NCI-H146 treated with DMSO at 0.1 percent for 48 hours (cell line): ENCODE results near the gene SPATA21.

Experiments
- DNase-seq: peaks from one replicate; lab custom pipeline; 2025; ENCODE audit not compliant: unreplicated experiment; lab: John Stamatoyannopoulos, UW

The SPATA21 gene

DNA sequence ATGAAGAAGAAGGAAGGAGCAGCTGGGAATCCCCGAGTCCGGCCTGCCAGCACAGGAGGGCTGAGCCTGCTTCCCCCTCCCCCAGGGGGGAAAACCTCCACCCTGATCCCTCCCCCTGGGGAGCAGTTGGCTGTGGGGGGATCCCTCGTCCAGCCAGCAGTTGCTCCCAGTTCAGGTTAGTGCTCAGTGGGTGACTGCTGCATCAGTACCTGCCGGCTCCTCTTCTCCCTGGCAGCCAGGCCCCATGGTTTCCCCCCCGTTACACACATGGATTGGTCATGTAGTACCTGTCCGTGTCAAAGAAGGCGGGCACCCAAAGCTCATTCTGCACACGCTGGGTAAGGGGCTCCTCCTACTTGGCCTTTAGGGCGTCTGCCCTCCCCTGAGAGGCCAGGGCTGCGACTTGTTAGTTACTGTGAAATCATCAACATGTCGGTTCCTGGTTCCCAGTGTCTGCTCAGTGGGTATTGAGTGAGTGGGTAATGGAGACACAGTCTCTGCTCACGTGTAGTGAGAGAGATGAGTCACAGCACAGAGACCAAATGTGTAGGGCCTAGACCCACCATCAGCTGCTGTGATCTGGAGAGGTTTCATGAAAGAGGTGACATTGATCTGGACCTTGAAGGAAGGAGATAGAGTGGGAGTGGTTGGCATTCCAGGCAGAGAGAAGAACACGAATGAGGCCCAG, 14.8 kb upstream of the SPATA21 start:
- DNase-seq = no peak

DNA sequence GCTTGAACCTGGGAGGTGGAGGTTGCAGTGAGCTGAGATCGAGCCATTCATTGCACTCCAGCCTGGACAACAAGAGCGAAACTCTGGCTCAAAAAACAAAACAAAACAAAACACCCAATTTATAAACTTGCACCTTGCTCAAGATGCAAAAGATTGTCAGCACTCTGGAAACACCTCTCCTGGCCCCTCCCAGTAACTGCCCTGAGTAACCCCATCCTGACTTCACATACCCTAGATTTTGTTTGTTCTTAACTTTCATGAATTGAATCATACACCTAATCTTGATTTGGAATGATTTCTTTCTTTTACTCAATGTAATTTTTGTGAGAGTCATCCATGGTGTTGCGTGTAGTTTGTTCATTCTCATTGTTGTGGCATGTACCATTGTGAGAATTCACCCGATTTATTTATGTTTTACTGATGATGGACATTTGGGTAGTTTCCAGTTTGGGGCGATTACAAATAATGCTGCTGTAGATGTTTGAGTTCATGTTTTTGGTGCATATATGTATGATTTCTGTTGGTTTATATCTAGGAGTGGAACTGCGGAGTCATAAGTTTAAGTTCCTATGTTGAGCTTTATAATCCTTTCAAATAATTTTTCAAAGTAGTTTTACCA, 13.7 kb upstream of the SPATA21 start:
- DNase-seq = no peak

DNA sequence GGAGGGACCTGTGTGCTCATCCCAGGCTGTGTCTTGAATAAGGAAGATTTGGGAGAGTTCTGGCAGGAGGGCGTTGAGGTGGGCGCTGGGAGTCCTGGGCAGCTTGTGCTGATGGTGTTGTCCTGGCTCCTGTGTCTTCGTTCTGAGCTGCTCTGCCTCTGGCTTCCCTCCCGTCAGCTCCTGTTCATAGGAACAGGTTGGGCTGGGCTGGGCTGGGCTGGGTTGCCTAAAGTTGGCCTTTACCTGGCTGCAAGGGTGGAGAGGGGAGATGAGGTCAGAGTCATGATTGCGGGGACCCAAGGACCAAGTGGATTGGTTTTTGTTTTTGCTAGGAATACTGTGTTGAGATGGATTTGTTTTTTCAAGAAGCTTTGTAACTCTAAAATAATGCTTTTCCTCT, 12.4 kb upstream of the SPATA21 start:
- no peak for DNase-seq

- DNase-seq = no peak
Measured at GRCh38 chr1:16449065-16449464, 11.8 kb upstream of the SPATA21 start.

DNA sequence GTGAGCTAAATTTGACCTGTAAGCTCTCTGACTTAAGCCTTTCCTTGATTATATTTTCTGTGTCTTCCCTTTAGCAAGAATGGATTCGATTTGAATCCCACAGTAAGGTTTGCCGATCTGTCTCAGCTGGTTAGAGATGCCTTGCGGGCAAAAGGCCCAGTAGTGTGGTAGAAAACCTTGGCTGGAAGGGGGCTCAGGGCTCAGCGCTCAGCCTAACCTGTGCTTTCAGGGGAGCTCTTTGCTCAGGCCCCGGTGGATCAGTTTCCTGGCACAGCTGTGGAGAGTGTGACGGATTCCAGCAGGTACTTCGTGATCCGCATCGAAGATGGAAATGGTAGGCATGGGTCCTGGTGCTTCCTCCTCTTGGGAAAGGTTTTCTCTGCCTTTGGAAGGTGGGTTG, 10.4 kb upstream of the SPATA21 start:
- no peak for DNase-seq

GRCh38 chr1:16446116-16446515, 8.9 kb upstream of the SPATA21 start:
- no peak for DNase-seq

- DNase-seq = no peak
Measured at GRCh38 chr1:16445052-16445451, 7.8 kb upstream of the SPATA21 start.

GRCh38 chr1:16443975-16444770, 6.9 kb upstream of the SPATA21 start:
- no peak for DNase-seq

- no peak for DNase-seq
Measured at GRCh38 chr1:16442941-16443340, 5.7 kb upstream of the SPATA21 start.

DNA sequence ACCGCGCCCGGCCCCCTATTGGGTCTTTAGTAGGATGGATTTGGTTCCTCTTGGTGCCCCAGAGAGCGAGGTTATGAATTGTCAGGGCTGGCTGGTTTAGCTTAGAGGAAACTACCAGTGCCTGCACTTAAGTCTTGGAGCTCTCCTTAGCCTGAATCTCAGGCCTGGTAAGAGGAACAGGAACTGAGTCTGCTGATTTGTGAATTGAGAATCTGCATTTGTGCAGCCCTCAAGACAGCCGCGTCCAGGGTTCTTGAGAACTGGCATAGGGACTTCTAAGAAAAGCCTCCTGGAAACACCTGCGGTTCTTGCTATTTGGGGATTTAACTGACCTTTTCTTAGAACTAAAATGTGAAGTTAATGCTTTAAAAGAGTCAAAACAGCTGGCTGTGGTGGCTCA, 5.0 kb upstream of the SPATA21 start:
- no peak for DNase-seq

DNA sequence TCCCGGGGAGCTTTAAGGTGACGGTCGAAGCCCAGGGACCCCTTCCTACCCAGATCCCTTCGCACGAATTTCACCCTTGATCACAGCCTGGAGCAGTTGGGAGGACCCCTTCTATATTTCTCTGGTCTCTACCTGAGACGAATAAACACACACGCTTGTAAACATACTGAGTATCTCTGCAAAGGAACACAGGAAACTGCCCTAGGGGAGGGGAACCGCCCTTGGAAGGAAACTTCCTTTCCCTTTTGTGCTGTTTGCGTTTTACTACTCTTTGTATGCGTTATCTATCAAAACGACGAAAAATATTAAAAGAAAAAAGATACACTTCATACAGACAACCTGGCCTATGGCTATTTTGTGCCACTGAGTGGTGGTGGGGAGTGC, 4.0 kb upstream of the SPATA21 start:
- peak; percentile 0 for DNase-seq

GRCh38 chr1:16440470-16441281, 3.5 kb upstream of the SPATA21 start, which contains the start of gene NECAP2:
Gene NECAP2 (plus strand): TSS chr1:16440724. CDS start chr1:16440762, 38 bp downstream.
- DNase-seq = peak; percentile 75

- DNase-seq = no peak
Measured at GRCh38 chr1:16440131-16440469, 2.9 kb upstream of the SPATA21 start.

DNA sequence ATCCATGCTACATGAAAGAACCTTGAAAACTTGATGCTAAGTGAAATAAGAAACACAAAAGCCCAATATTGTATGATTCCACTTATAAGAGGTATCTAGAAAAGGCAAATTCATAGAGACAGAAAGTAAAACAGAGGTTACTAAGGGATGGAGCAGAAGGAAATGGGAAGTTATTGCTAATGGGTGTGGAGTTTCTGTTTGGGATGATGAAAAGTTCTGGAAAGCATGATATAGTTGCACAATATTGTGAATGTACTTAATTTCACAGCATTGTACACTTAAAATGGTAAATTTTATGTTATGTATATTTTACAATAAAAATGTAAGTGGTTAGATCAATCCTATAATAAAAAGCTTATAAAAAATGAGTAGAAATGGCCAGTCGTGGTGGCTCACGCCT, 1.7 kb upstream of the SPATA21 start:
- DNase-seq = no peak

DNA sequence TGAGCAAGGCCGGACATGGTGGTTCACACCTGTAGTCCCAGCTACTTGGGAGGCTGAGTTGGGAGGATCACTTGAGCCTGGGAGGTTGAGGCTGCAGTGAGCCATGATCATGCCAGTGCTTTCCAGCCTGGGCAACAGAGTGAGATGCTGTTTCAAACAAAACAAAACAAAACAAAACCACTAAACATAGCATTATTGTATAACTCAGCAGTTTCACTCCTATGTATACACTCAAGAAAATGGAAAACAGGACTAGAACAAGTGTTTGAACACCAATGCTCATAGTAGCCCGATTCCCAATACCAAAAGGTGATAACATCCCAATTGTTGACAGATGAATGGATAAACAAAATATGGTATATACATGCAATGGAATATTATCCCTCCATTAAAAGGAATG, 1.3 kb upstream of the SPATA21 start:
- no peak for DNase-seq

GRCh38 chr1:16434501-16434900, 2.7 kb downstream of the SPATA21 start:
- DNase-seq = no peak

DNA sequence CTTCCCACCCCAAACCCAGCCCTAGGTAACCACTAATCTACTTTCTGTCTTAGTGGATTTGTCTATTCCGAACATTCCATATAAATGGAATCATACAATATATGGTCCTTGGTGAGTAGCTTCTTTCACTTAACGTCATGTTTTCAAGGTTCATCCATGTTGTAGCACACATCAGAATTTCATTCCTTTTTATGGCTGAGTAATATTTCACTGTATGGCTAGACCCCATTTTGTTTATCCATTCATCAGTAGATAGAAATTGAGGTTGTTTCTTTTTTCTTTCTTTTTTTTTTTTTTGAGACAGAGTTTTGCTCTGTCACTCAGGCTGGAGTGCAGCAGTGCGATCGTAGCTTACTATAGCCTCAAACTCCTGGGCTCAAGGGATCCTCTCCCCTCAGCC, 3.2 kb downstream of the SPATA21 start:
- no peak for DNase-seq

DNA sequence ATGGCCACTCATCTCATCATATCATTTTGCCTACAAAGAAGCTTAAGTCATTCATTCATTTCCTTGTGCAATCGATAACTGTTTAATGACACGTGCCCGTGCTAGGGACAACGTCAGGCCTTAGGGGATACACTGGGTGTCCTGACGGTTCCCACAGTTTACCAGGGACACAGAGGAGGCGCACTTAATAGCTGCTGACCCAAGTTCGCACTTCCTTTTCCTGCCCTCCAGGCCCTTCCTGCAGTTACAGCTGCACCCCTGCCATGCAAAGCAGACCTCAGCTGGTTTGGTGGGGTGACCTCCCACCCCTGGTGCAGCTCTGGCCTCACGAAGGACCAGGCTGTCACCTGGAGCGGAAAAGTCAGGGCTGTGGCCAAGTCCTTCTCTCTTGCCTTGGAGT, 4.2 kb downstream of the SPATA21 start:
- no peak for DNase-seq

- DNase-seq = peak; percentile 2
Measured at GRCh38 chr1:16430606-16431005, 6.6 kb downstream of the SPATA21 start.

DNA sequence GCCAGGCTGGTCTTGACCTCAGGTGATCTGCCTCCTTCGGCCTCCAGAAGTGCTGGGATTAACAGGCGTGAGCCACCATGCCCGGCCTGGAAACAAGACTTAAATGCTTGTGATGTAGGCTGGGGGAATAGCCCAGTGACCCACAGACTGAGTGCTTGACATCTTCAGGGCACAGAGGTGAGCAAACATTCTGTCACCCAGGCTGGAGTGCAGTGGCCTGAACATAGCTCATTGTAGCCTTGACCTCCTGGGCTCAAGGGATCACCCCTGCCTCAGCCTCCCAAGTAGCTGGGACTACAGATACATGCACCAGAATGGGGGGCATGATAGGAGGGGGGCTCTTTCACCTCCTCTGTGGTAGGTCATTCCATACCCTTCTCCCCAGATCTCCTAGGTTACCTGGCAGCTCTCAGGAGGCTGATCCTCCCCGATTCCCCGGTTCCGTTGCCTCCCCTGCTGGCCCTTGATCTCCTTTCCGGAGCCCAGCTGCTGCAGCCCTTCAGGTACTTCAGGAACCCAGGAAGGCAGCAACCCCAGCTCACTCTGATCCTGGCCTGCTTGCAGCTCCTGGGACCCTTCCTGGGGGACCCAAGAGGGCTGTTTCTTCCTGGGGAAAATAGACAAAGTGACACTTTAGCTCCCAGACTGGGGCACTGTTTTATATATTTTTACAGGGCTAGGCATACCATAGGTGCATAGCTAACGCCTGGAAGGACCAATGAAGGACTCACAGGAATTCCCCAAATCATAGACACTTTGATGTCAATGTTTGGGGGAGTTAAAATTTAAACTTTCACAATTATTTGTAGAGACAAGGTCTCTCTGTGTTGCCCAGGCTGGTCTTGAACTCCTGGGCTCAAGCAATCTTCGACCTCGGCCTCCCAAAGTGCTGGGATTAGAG, 11.8 kb downstream of the SPATA21 start:
- DNase-seq = no peak
